SH-SY5Y (cell line): ENCODE data around the gene PRSS38.

Source experiments
- GATA2 ChIP-seq: IDR thresholded peaks from 2 replicates; pipeline ENCODE4 v1.6.1; 2011; ENCODE audit warnings: mild to moderate bottlenecking, low read depth, low read length
- GATA3 ChIP-seq: IDR thresholded peaks from 2 replicates; pipeline ENCODE4 v1.6.1; 2011; ENCODE audit warnings: low read depth, mild to moderate bottlenecking, low read length, moderate library complexity

DNA sequence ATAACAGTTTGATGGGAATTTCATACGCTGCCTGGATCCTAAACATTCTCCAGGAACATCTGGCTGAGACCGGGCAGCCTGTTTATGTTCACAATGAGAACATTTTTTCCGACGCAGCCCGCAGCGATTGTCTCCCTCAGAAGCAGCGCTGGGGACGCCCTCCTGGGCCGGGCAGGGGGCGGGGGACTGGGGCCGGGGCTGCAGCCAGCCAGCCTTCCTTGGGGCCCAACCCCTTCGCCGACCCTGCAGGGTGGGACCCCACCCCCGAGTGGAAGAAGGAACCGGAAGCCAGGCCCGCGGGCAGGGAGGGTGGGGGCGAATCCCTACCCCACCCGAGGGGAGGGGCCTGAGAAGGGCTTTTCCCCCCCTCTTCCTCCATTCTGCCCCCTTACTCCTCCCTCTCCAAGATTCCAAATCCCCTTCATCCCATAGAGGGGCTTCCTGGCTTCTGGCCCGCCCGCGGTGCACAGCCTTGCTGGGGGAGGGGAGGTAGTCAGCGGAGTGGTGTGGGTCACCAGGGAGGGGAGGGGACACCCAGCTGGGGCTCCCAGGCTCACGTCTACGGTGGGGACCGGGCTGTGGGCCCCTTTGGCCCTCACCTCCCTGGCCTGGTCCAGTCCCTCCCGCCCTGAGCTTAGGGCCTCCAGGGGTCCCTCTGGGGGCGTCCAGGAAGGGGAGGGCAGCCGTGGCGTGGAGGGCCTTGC lies 71.7 kb downstream of the PRSS38 start:
- TF ChIP-seq GATA3 (no peak), GATA2 (no peak)
